Spleen (tissue), 13 donors: ENCODE measurements around the gene OR6T1. TPM values are rescaled to one million over a fixed set of nuclear protein-coding genes. Genes with fewer than 3 reads are reported as not detected.

ENCODE experiments used
- DNase-seq: peaks from one replicate; pipeline ENCODE4 v3.0.0-alpha.2; 2020
- H3K27ac ChIP-seq, 8 donors: fragments of 200-600 bp; sonication (generic) in 7 of 8; 1 replicate in 4 of 8; 2 replicates in 4 of 8; pipeline versions ENCODE4 v1.5.0 to v1.8.0; 2016 to 2021; ENCODE audit warnings: inconsistent platforms in 4 of 8, mild to moderate bottlenecking in 4 of 8, moderate library complexity in 1 of 8
- H3K27me3 ChIP-seq, 7 donors: fragments of 200-600 bp; sonication (generic) in 6 of 7; replicated peaks in 1 of 7; 1 replicate in 4 of 7; 2 replicates in 3 of 7; pipeline versions ENCODE4 v1.5.0 to v1.8.0; 2016 to 2021; ENCODE audit warnings: inconsistent platforms in 3 of 7, mild to moderate bottlenecking in 1 of 7
- H3K36me3 ChIP-seq, 6 donors: fragments of 200-600 bp; sonication (generic) in 5 of 6; 1 replicate in 4 of 6; 2 replicates in 2 of 6; pipeline versions ENCODE4 v1.5.0 to v1.8.0; 2016 to 2021; ENCODE audit warnings: inconsistent platforms in 2 of 6
- H3K4me1 ChIP-seq, 6 donors: fragments of 200-600 bp; sonication (generic) in 5 of 6; 1 replicate in 3 of 6; 2 replicates in 3 of 6; pipeline versions ENCODE4 v1.5.0 to v1.8.0; 2016 to 2021; ENCODE audit warnings: inconsistent platforms in 3 of 6
- H3K4me3 ChIP-seq, 8 donors: fragments of 200-600 bp; sonication (generic) in 7 of 8; 1 replicate in 4 of 8; 2 replicates in 4 of 8; pipeline versions ENCODE4 v1.5.0 to v1.8.0; 2016 to 2021; ENCODE audit warnings: inconsistent platforms in 4 of 8, mild to moderate bottlenecking in 4 of 8, moderate library complexity in 2 of 8
- H3K9me3 ChIP-seq, 8 donors: fragments of 200-600 bp; sonication (generic) in 7 of 8; 1 replicate in 4 of 8; 2 replicates in 4 of 8; pipeline versions ENCODE4 v1.5.0 to v1.8.0; 2016 to 2021; ENCODE audit warnings: inconsistent platforms in 4 of 8
- POLR2A ChIP-seq, 3 donors: fragments of 450-650 bp; IDR thresholded peaks; one replicate each; pipeline ENCODE4 v1.5.1; 2017; ENCODE audit warnings: antibody characterized with exemption in 3 of 3, mild to moderate bottlenecking in 1 of 3
- POLR2AphosphoS5 ChIP-seq, 3 donors: sonication (generic); formaldehyde crosslinking; IDR thresholded peaks; one replicate each; pipeline ENCODE4 v1.5.1; 2017; ENCODE audit warnings: antibody characterized with exemption in 3 of 3
- WGBS, 5 donors: extraction: QIAGEN DNeasy Blood & Tissue Kit in 3 of 5; methylation state at CpG; one replicate each; pipeline versions ENCODE4 v1.1.5 to v1.1.7; 2013 to 2018; 5-methylcytosine and 5-hydroxymethylcytosine counted together
- intact Hi-C: fragments of 100-400 bp; cut with DNase I; formaldehyde crosslinking; loops from one replicate; pipeline ENCODE4 v1.15.0; 2023; ENCODE audit warnings: low total_unique reads
- long read RNA-seq, 2 donors: transcript quantifications; one replicate each; lab custom pipeline, GENCODE V29; 2026
- polyA plus RNA-seq, 3 donors: library from polyadenylated mRNA; stranded (reverse); fragments of 200-250 nt; gene quantifications; one replicate each; pipeline ENCODE4 v1.2.1, GENCODE V29; 2013
- total RNA-seq, 7 donors: library from RNA; depleted of rRNA in 3 of 7; stranded (reverse); fragments of >200 nt in 3 of 7; fragmentation: NEBNext Ultra II Directional in 4 of 7; extraction: Animal tissue kit (Norgen Biotek cat#: 25700) in 4 of 7; gene quantifications; one replicate each; pipeline versions ENCODE4 v1.1.0 to v1.2.1, GENCODE V29; 2016 to 2021
- TF ChIP-seq, protein P1 (sequence below), 11 experiments: fragments of 200-600 bp in 7 of 11; fragments of 450-650 bp in 4 of 11; sonication (generic) in 4 of 11; IDR thresholded peaks in 8 of 11; conservative IDR thresholded peaks in 3 of 11; 1 replicate in 7 of 11; 2 replicates in 4 of 11; pipeline versions ENCODE4 v1.4.0 to v1.8.0; 2016 to 2021; ENCODE audit warnings: antibody characterized with exemption in 11 of 11, inconsistent platforms in 4 of 11, mild to moderate bottlenecking in 1 of 11
- donor health status: healthy with polysubstance abuse.
- donor health status: DM: no; HTN: no; CAD: no; lungs with moderate emphysema.
- donor health status: DM: no; HTN: no; CAD: no.
- donor health status: Bipolar disorder and iron deficiency.
- donor health status: healthy.
- donor health status: DM: no; HTN: no; CAD: no.
- donor health status: DM: yes; HTN: yes; CAD: no.

The OR6T1 gene, protein sequence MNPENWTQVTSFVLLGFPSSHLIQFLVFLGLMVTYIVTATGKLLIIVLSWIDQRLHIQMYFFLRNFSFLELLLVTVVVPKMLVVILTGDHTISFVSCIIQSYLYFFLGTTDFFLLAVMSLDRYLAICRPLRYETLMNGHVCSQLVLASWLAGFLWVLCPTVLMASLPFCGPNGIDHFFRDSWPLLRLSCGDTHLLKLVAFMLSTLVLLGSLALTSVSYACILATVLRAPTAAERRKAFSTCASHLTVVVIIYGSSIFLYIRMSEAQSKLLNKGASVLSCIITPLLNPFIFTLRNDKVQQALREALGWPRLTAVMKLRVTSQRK
- total RNA-seq (not detected), polyA plus RNA-seq (not detected)
- long read RNA-seq, donor 1, result 0 reads
- long read RNA-seq, donor 2, result 0 reads

DNA sequence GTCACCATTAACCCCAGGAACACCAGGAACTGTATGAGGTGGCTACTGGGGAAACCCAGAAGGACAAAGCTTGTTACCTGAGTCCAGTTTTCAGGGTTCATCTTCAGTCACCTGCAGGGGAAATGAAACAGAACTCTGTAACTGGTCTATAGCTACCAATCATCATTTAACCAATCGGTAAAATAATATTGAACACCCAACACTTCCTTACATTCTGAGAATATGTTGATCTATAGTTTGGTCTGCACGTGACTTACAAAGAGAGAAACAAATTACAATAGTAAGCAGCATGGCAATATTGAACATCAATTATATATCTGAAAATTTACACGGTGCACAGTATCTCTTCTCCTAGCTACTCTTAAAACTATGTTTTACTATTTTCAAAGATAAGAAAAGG, at the start of gene OR6T1:
OR6T1 (minus strand) TSS at position 101 of the 400 bp plus-strand sequence; CDS start at position 101, 0 bp downstream.
- intact Hi-C loops, result no loop called here
- DNase-seq, result no peak
- H3K4me1 ChIP-seq, result no peaks in the 10 kb centered on the region
- no peak within 1 kb of the TSS for H3K27ac ChIP-seq
- H3K4me3 ChIP-seq, result no peak within 1 kb of the TSS
- TF ChIP-seq POLR2AphosphoS5 (IDR thresholded peaks at IDR 0.05), result no peak
- TF ChIP-seq, protein P1, sequence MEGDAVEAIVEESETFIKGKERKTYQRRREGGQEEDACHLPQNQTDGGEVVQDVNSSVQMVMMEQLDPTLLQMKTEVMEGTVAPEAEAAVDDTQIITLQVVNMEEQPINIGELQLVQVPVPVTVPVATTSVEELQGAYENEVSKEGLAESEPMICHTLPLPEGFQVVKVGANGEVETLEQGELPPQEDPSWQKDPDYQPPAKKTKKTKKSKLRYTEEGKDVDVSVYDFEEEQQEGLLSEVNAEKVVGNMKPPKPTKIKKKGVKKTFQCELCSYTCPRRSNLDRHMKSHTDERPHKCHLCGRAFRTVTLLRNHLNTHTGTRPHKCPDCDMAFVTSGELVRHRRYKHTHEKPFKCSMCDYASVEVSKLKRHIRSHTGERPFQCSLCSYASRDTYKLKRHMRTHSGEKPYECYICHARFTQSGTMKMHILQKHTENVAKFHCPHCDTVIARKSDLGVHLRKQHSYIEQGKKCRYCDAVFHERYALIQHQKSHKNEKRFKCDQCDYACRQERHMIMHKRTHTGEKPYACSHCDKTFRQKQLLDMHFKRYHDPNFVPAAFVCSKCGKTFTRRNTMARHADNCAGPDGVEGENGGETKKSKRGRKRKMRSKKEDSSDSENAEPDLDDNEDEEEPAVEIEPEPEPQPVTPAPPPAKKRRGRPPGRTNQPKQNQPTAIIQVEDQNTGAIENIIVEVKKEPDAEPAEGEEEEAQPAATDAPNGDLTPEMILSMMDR (IDR thresholded peaks at IDR 0.05 in 8 of 11, conservative IDR thresholded peaks at IDR 0.05 in 3 of 11), result no peak
- peaks cover 0 to 5% (median 0%) of the 10 kb centered on the region in 7 donors for H3K27me3 ChIP-seq
- H3K36me3 ChIP-seq, result no peaks in the 10 kb centered on the region
- WGBS, 5 donors, result 86 to 93% (median 91%) methylated on average over 3 of the region's 3 CpGs
- no peaks in the 10 kb centered on the region for H3K9me3 ChIP-seq

DNA sequence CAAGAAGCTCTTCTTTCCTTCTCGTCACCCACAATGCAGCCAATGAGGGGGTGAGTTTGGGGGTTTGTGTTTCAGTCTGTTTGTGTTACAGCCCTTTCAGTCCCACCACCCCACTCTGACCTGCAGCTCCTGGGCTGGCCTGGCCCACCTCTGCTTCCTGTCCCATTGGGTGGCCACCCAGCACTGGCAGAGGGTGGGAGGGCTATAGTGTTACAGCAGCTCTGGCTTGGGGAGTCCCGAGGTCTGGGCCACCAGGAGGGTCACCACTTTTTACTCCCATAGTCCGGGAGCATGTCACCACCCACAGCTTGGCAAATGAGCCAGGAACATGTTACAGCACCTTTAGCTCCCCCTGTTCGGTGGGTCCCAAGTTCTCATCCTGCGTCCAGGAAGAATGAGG, 35.7 kb upstream of the OR6T1 start:
- Histone ChIP-seq H3K4me3 (no peak overlapping the region), H3K9me3 (peaks cover 0 to 29% (median 0%) of the 10 kb centered on the region in 8 donors), H3K27me3 (peaks cover 0 to 6% (median 0%) of the 10 kb centered on the region in 7 donors), H3K4me1 (no peaks in the 10 kb centered on the region), H3K27ac (no peak overlapping the region), H3K36me3 (no peaks in the 10 kb centered on the region)
- 70 to 90% (median 86%) methylated on average over 5 of the region's 5 CpGs for WGBS, 5 donors
- intact Hi-C loops, result no loop called here
- no peak for DNase-seq
- TF ChIP-seq POLR2AphosphoS5 (IDR thresholded peaks at IDR 0.05) (no peak), POLR2A (IDR thresholded peaks at IDR 0.05) (no peak)
- TF ChIP-seq, protein P1 (IDR thresholded peaks at IDR 0.05 in 8 of 11, conservative IDR thresholded peaks at IDR 0.05 in 3 of 11), result no peak

DNA sequence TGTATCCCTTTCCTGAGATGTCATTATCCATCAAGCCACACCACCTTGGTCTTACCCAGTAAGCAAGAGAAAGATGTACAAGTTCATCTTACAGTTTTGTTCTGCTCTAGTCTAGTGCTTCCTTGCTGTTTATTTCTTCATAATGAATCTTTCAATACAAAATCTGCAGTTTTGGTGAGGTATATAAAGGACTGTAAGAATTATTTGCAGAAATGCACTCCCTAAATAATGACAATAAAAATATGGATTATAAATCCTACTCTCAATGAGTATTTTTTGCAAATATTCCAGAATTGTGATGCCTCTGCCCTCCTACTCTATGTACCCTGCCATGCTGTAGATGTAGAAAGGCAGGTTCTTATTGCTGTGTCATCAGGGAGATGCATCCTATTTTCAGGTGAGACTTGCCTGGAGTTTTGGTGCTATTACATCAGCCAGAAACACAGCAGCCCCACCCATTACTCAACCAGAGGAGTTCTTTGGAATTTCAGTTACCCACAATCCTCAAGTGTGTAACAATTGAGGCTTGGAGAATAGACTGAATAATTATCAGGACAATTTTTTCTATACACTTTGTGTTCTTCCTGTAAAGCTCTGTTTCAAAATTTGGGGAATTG, 34.2 kb upstream of the OR6T1 start, which contains the start of gene OR10S1:
OR10S1 (minus strand) TSS at position 51 of the 617 bp plus-strand sequence. CDS start 117 bp downstream, outside the sequence.
- intact Hi-C loops, result no loop called here
- no peak for DNase-seq
- H3K4me1 ChIP-seq, result no peaks in the 10 kb centered on the region
- H3K27ac ChIP-seq, result no peak within 1 kb of the TSS
- peaks cover 0 to 6% (median 0%) of the 10 kb centered on the region in 7 donors for H3K27me3 ChIP-seq
- no peaks in the 10 kb centered on the region for H3K36me3 ChIP-seq
- peaks cover 0 to 16% (median 0%) of the 10 kb centered on the region in 8 donors for H3K9me3 ChIP-seq
- H3K4me3 ChIP-seq, result no peak within 1 kb of the TSS
- TF ChIP-seq POLR2AphosphoS5 (IDR thresholded peaks at IDR 0.05), result no peak
- TF ChIP-seq POLR2A (IDR thresholded peaks at IDR 0.05), result no peak
- TF ChIP-seq, protein P1 (IDR thresholded peaks at IDR 0.05 in 8 of 11, conservative IDR thresholded peaks at IDR 0.05 in 3 of 11), result no peak
